Measurements from ENCODE around the gene ATP2C2. TPM values are rescaled to one million over a fixed set of nuclear protein-coding genes. Genes with fewer than 3 reads are reported as not detected.

ATP2C2 gene
- total RNA-seq, 1 donor from 2014 or later, result not detected

- no peak overlapping the region for H3K4me3 Mint-ChIP-seq
- H3K4me3 ChIP-seq, result no peak overlapping the region
- H4K20me1 ChIP-seq (ENCODE audit: low read depth), result no peaks in the 10 kb centered on the region
- H3K27me3 ChIP-seq, result no peaks in the 10 kb centered on the region
- H3K4me1 Mint-ChIP-seq, result peaks cover 19% of the 10 kb centered on the region
- no peak overlapping the region for H3K27ac Mint-ChIP-seq
- peaks cover 23% of the 10 kb centered on the region for H3K36me3 Mint-ChIP-seq
- H3K4me1 ChIP-seq, result peaks cover 5% of the 10 kb centered on the region
- no peak overlapping the region for H2AFZ ChIP-seq (replicated peaks)
- H3F3A ChIP-seq (ENCODE audit: low read depth), result no peaks in the 10 kb centered on the region
- no peaks in the 10 kb centered on the region for H3K9me3 Mint-ChIP-seq
- no peak overlapping the region for H3K27ac ChIP-seq
- H3K27me3 Mint-ChIP-seq (ENCODE audit: insufficient read depth, low read depth), result peaks cover 8% of the 10 kb centered on the region
- no peak for TF ChIP-seq EZH2phosphoT487 (IDR thresholded peaks at IDR 0.05)
- TF ChIP-seq CTCF (IDR thresholded peaks at IDR 0.05), result no peak
- no peak for TF ChIP-seq EZH2 (IDR thresholded peaks at IDR 0.05)
- no peak for DNase-seq (ENCODE audit: low spot score)
- no peaks in the 10 kb centered on the region for H3K36me3 ChIP-seq
- H3K9me3 ChIP-seq (ENCODE audit: low read depth), result no peaks in the 10 kb centered on the region
- H3K9ac ChIP-seq, result no peak overlapping the region
- H3K79me2 ChIP-seq (ENCODE audit: low read depth), result peaks cover 5% of the 10 kb centered on the region
- no peak overlapping the region for H3K4me2 ChIP-seq
Observed at GRCh38 chr16:84501077-84501735, 132.9 kb downstream of the ATP2C2 start.

- Histone ChIP-seq H3K27ac (no peak overlapping the region), H3F3A (ENCODE audit: low read depth) (no peaks in the 10 kb centered on the region), H3K4me2 (no peak overlapping the region), H4K20me1 (ENCODE audit: low read depth) (no peaks in the 10 kb centered on the region), H3K27me3 (no peaks in the 10 kb centered on the region), H3K4me3 (no peak overlapping the region), H3K4me1 (peaks cover 5% of the 10 kb centered on the region), H2AFZ (replicated peaks) (no peak overlapping the region), H3K9me3 (ENCODE audit: low read depth) (no peaks in the 10 kb centered on the region), H3K36me3 (no peaks in the 10 kb centered on the region), H3K79me2 (ENCODE audit: low read depth) (peaks cover 5% of the 10 kb centered on the region), H3K9ac (no peak overlapping the region)
- Mint-ChIP-seq H3K4me3 (no peak overlapping the region), H3K36me3 (peaks cover 17% of the 10 kb centered on the region), H3K4me1 (peaks cover 19% of the 10 kb centered on the region), H3K27me3 (ENCODE audit: insufficient read depth, low read depth) (peaks cover 6% of the 10 kb centered on the region), H3K9me3 (no peaks in the 10 kb centered on the region), H3K27ac (no peak overlapping the region)
- TF ChIP-seq EZH2phosphoT487 (IDR thresholded peaks at IDR 0.05) (no peak), CTCF (IDR thresholded peaks at IDR 0.05) (no peak), EZH2 (IDR thresholded peaks at IDR 0.05) (no peak)
- no peak for DNase-seq (ENCODE audit: low spot score)
Observed at GRCh38 chr16:84502075-84502474, 133.7 kb downstream of the ATP2C2 start.

DNA sequence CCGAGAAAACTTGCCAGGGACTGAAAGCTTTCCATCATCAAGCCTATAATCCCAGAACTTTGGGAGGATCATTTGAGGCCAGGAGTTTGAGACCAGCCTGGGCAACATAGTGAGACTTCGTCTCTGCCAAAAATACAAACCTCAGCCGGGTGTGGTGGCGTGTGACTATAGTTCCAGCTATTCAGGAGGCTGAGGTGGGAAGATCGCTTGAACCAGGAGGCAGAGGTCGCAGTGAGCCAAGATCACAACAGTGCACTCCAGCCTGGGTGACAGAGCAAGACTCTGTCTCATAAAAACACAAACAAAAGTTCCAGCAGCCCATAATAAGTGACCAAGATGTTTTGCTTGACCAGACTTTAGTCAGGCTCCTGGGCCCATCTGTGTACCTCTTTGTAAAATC, 134.2 kb downstream of the ATP2C2 start:
- no peaks in the 10 kb centered on the region for H3K9me3 Mint-ChIP-seq

DNA sequence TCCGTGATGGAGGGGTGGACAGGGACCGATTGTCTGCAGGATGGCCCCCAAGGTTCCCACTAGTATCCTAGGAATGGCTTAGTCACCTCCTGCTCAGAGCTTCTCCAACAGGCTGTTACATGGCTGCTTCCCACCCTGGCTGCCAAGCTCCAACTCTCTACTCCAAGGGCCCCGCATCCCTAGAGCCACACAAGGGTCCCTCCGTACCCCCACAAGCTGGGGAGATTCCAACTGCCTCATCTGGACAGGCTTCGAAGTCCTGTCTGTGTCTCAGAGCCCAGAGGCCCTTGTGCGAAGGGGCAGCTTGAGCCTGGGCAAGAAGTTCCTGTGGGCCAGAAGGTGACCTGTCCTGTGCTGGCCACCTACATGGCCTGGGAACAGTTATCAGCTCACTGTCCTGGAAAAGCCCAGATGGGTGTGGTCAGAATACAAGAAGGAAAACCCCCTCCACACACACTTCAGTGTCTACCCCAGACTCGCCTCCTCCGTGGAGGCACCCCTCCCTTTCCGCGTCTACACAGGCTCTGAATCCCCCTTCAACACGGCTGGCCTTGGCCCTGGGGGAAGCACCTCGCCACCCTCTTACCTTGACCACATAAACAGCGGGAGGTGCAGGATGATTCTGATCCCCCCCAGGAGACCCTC, 135.5 kb downstream of the ATP2C2 start:
- Histone ChIP-seq H3K9me3 (ENCODE audit: low read depth) (no peaks in the 10 kb centered on the region), H3K4me3 (peak overlapping the region; percentile 89), H3K4me1 (peaks cover 5% of the 10 kb centered on the region), H3K79me2 (ENCODE audit: low read depth) (peaks cover 5% of the 10 kb centered on the region), H3K27ac (no peak overlapping the region), H2AFZ (replicated peaks) (peak overlapping the region; percentile 99), H4K20me1 (ENCODE audit: low read depth) (no peaks in the 10 kb centered on the region), H3K36me3 (no peaks in the 10 kb centered on the region), H3K9ac (peak overlapping the region; percentile 47), H3K27me3 (no peaks in the 10 kb centered on the region), H3F3A (ENCODE audit: low read depth) (no peaks in the 10 kb centered on the region), H3K4me2 (peak overlapping the region; percentile 88)
- no peak for TF ChIP-seq EZH2 (IDR thresholded peaks at IDR 0.05)
- TF ChIP-seq EZH2phosphoT487 (IDR thresholded peaks at IDR 0.05), result no peak
- no peak for TF ChIP-seq CTCF (IDR thresholded peaks at IDR 0.05)
- H3K27ac Mint-ChIP-seq, result peak overlapping the region; percentile 79
- no peaks in the 10 kb centered on the region for H3K9me3 Mint-ChIP-seq
- H3K4me1 Mint-ChIP-seq, result peaks cover 23% of the 10 kb centered on the region
- H3K4me3 Mint-ChIP-seq, result peak overlapping the region; percentile 90
- peaks cover 14% of the 10 kb centered on the region for H3K27me3 Mint-ChIP-seq (ENCODE audit: insufficient read depth, low read depth)
- peaks cover 10% of the 10 kb centered on the region for H3K36me3 Mint-ChIP-seq
- DNase-seq (ENCODE audit: low spot score), result peak; percentile 22

More for the DNA sequence above, 134.2 kb downstream of the ATP2C2 start:
- Histone ChIP-seq H3F3A (ENCODE audit: low read depth) (no peaks in the 10 kb centered on the region), H3K27me3 (no peaks in the 10 kb centered on the region), H3K4me1 (peaks cover 5% of the 10 kb centered on the region), H3K36me3 (no peaks in the 10 kb centered on the region), H4K20me1 (ENCODE audit: low read depth) (no peaks in the 10 kb centered on the region), H2AFZ (replicated peaks) (no peak overlapping the region), H3K4me2 (no peak overlapping the region), H3K9me3 (ENCODE audit: low read depth) (no peaks in the 10 kb centered on the region), H3K27ac (no peak overlapping the region), H3K79me2 (ENCODE audit: low read depth) (peaks cover 5% of the 10 kb centered on the region), H3K9ac (no peak overlapping the region), H3K4me3 (no peak overlapping the region)
- Mint-ChIP-seq H3K36me3 (peaks cover 13% of the 10 kb centered on the region), H3K4me1 (peaks cover 19% of the 10 kb centered on the region), H3K27me3 (ENCODE audit: insufficient read depth, low read depth) (peaks cover 9% of the 10 kb centered on the region), H3K27ac (no peak overlapping the region), H3K4me3 (peak overlapping the region; percentile 73)
- DNase-seq (ENCODE audit: low spot score), result no peak
- no peak for TF ChIP-seq EZH2phosphoT487 (IDR thresholded peaks at IDR 0.05)

Data from neural progenitor cell (in vitro differentiated cells).